ENCODE data around the gene CEP164. TPM values are rescaled to one million over a fixed set of nuclear protein-coding genes. Genes with fewer than 3 reads are reported as not detected.

The CEP164 gene
- polyA plus RNA-seq, 1 of the 3 experiments (the other 2 are of a cell fraction) = 27.7 TPM

DNA sequence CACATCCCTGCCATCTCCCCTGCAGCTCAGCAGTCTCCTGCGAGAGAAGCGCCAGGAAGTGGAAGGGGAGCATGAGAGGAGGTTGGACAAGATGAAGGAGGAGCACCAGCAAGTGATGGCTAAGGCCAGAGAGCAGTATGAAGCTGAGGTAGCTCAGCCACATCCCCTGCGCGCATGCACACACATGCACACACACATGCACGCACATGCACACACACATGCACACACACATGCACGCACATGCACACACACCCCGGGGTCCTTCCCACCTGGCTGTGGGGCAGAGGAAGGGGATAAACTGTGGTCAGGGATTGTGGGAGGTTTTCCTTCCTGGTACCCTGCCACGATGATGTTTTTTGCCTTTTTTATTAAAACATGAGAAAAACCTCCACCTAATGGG is 65.3 kb downstream of the CEP164 start:
- Histone ChIP-seq H3K27me3 (ENCODE audit: insufficient read depth) (no peaks in the 10 kb centered on the region), H3F3A (replicated peaks; ENCODE audit: insufficient read depth) (peaks cover 2% of the 10 kb centered on the region), H3K79me2 (ENCODE audit: insufficient read depth) (no peaks in the 10 kb centered on the region), H3K9me3 (no peaks in the 10 kb centered on the region), H3K36me3 (replicated peaks in 1 of 2; ENCODE audit: control insufficient read depth in 1 of 2, insufficient read depth in 2 of 2, low read length in 1 of 2) (peaks cover 34 to 60% of the 10 kb centered on the region in 2 experiments), H3K4me1 (ENCODE audit: control insufficient read depth in 1 of 2, insufficient read depth in 2 of 2, low read depth in 1 of 2, low read length in 1 of 2) (peaks cover 0 to 3% of the 10 kb centered on the region in 2 experiments; a peak in 1 of 4 replicates), H4K20me1 (ENCODE audit: insufficient read depth) (no peaks in the 10 kb centered on the region), H2AFZ (ENCODE audit: low read depth) (no peak overlapping the region), H3K27ac (ENCODE audit: low read depth in 2 of 2, low read length in 1 of 2) (no peak overlapping the region), H3K4me3 (ENCODE audit: low read depth in 2 of 2, low read length in 1 of 2) (no peak overlapping the region), H3K9ac (no peak overlapping the region), H3K4me2 (no peak overlapping the region), H3K9me2 (no peaks in the 10 kb centered on the region)
- POLR2A ChIA-PET = no interaction called here
- no peak for TF ChIP-seq CHD2 (IDR thresholded peaks at IDR 0.05; ENCODE audit: low read length, partially characterized antibody)
- CTCF ChIA-PET = interaction anchor here (1.1 to 2.6 kb wide), 3 partner anchors 33 to 660 kb away, joined by 4 to 12 read pairs (median 6); no protein-coding TSS in a partner anchor
- no peak for DNase-seq
- WGBS (ENCODE audit: low lambda C conversion rate) = 91% methylated on average over 8 of the region's 8 CpGs

DNA sequence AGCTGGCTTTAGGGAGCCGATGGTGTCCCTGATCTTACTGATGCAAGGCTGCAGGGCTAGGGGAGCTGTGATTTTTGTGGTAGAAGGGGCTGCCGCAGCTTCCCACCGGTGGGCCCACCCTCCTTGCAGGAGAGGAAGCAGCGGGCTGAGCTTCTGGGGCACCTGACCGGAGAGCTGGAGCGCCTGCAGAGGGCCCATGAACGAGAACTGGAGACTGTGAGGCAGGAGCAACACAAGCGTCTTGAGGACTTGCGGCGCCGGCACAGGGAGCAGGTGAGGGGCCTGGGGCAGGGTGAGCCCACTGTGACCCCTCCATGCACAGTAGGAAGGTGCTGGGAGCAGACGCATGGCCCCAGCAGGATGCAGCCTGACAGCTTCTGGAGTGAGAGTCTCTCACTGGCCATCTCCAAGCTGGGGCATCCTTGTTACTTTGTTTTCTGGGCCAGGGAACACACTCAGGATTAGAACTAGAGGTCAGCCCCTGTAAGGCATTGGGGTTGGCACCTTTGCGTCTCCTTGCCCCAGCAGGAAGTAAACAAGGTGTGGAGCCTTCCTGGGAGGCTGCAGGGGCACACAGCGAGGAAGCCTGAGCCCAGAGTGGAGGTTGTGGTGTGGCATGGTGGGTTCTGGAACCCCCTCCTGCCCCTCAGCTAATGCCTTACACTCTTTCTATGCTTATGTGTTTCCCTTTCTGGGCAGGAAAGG is 66.7 kb downstream of the CEP164 start:
- DNase-seq = no peak
- TF ChIP-seq, protein P1, sequence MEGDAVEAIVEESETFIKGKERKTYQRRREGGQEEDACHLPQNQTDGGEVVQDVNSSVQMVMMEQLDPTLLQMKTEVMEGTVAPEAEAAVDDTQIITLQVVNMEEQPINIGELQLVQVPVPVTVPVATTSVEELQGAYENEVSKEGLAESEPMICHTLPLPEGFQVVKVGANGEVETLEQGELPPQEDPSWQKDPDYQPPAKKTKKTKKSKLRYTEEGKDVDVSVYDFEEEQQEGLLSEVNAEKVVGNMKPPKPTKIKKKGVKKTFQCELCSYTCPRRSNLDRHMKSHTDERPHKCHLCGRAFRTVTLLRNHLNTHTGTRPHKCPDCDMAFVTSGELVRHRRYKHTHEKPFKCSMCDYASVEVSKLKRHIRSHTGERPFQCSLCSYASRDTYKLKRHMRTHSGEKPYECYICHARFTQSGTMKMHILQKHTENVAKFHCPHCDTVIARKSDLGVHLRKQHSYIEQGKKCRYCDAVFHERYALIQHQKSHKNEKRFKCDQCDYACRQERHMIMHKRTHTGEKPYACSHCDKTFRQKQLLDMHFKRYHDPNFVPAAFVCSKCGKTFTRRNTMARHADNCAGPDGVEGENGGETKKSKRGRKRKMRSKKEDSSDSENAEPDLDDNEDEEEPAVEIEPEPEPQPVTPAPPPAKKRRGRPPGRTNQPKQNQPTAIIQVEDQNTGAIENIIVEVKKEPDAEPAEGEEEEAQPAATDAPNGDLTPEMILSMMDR (IDR thresholded peaks at IDR 0.05) = no peak
- TF ChIP-seq, protein P2, sequence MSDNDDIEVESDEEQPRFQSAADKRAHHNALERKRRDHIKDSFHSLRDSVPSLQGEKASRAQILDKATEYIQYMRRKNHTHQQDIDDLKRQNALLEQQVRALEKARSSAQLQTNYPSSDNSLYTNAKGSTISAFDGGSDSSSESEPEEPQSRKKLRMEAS (IDR thresholded peaks at IDR 0.05; ENCODE audit: low read depth) = no peak
- no peak for TF ChIP-seq TCF12 (IDR thresholded peaks at IDR 0.05)
- TF ChIP-seq POLR2AphosphoS5 (IDR thresholded peaks at IDR 0.05; ENCODE audit: low read depth, low read length) = no peak
- no peak for TF ChIP-seq CHD2 (IDR thresholded peaks at IDR 0.05; ENCODE audit: low read length, partially characterized antibody)
- no peak for TF ChIP-seq ELF1 (IDR thresholded peaks at IDR 0.05)
- TF ChIP-seq FOXM1 (IDR thresholded peaks at IDR 0.05; ENCODE audit: low read depth) = no peak
- no peak for TF ChIP-seq FOXJ3 (CRISPR knock-in tag; IDR thresholded peaks at IDR 0.05)
- no peak for TF ChIP-seq YY1 (IDR thresholded peaks at IDR 0.05; ENCODE audit: low read depth)
- no peak for TF ChIP-seq JUND (IDR thresholded peaks at IDR 0.05)
- no peak for TF ChIP-seq EZH2phosphoT487 (IDR thresholded peaks at IDR 0.05; ENCODE audit: borderline replicate concordance, low read depth)
- TF ChIP-seq SIN3A (IDR thresholded peaks at IDR 0.05; ENCODE audit: borderline replicate concordance, low read depth, low read length) = no peak
- TF ChIP-seq RCOR1 (IDR thresholded peaks at IDR 0.05; ENCODE audit: low read length) = no peak
- no peak for TF ChIP-seq TEAD4 (IDR thresholded peaks at IDR 0.05; ENCODE audit: borderline replicate concordance, insufficient read depth)
- TF ChIP-seq EP300 (IDR thresholded peaks at IDR 0.05; ENCODE audit: borderline replicate concordance in 1 of 2, low read depth in 1 of 2, low read length in 1 of 2) = no peak
- TF ChIP-seq SMC3 (IDR thresholded peaks at IDR 0.05; ENCODE audit: low read depth, low read length) = no peak
- TF ChIP-seq, protein P3, sequence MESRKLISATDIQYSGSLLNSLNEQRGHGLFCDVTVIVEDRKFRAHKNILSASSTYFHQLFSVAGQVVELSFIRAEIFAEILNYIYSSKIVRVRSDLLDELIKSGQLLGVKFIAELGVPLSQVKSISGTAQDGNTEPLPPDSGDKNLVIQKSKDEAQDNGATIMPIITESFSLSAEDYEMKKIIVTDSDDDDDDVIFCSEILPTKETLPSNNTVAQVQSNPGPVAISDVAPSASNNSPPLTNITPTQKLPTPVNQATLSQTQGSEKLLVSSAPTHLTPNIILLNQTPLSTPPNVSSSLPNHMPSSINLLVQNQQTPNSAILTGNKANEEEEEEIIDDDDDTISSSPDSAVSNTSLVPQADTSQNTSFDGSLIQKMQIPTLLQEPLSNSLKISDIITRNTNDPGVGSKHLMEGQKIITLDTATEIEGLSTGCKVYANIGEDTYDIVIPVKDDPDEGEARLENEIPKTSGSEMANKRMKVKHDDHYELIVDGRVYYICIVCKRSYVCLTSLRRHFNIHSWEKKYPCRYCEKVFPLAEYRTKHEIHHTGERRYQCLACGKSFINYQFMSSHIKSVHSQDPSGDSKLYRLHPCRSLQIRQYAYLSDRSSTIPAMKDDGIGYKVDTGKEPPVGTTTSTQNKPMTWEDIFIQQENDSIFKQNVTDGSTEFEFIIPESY (IDR thresholded peaks at IDR 0.05; ENCODE audit: borderline replicate concordance, low read depth) = no peak
- TF ChIP-seq GATA2 (CRISPR knock-in tag; IDR thresholded peaks at IDR 0.05) = no peak
- no peak overlapping the region for H3K9ac ChIP-seq
- H3K4me3 ChIP-seq (ENCODE audit: low read depth in 2 of 2, low read length in 1 of 2) = no peak overlapping the region
- no peaks in the 10 kb centered on the region for H3K27me3 ChIP-seq (ENCODE audit: insufficient read depth)
- 91% methylated on average over 9 of the region's 14 CpGs for WGBS (ENCODE audit: low lambda C conversion rate)
- no peaks in the 10 kb centered on the region for H3K79me2 ChIP-seq (ENCODE audit: insufficient read depth)
- peaks cover 44 to 70% of the 10 kb centered on the region in 2 experiments for H3K36me3 ChIP-seq (replicated peaks in 1 of 2; ENCODE audit: control insufficient read depth in 1 of 2, insufficient read depth in 2 of 2, low read length in 1 of 2)
- no peaks in the 10 kb centered on the region for H3K9me3 ChIP-seq
- no peak overlapping the region for H2AFZ ChIP-seq (ENCODE audit: low read depth)
- peaks cover 2% of the 10 kb centered on the region for H3F3A ChIP-seq (replicated peaks; ENCODE audit: insufficient read depth)
- POLR2A ChIA-PET = no interaction called here
- no peak overlapping the region for H3K4me2 ChIP-seq
- no peaks in the 10 kb centered on the region for H4K20me1 ChIP-seq (ENCODE audit: insufficient read depth)
- H3K27ac ChIP-seq (ENCODE audit: low read depth in 2 of 2, low read length in 1 of 2) = no peak overlapping the region
- no peaks in the 10 kb centered on the region for H3K9me2 ChIP-seq
- CTCF ChIA-PET = interaction anchor here (1.1 to 2.6 kb wide), 4 partner anchors 13 to 659 kb away, joined by 4 to 12 read pairs (median 5); no protein-coding TSS in a partner anchor
- no peaks in the 10 kb centered on the region for H3K4me1 ChIP-seq (ENCODE audit: control insufficient read depth in 1 of 2, insufficient read depth in 2 of 2, low read depth in 1 of 2, low read length in 1 of 2)
